B cell (primary cell): ENCODE data around the gene SERPINA9.
"Not testable (repeated sequence)": the region's sequence is repeated elsewhere in the genome, so short reads cannot be mapped to it uniquely, and the experiment has no call there.

ENCODE experiments used
- CTCF ChIP-seq: fragments of 200-600 bp; IDR thresholded peaks from one replicate; pipeline ENCODE4 v1.8.0; 2022; ENCODE audit warnings: antibody characterized with exemption, mild to moderate bottlenecking
- EZH2 ChIP-seq: IDR thresholded peaks from 2 replicates; pipeline ENCODE4 v1.6.1; 2012; ENCODE audit warnings: borderline replicate concordance, low read depth, mild to moderate bottlenecking, moderate library complexity, low read length; ENCODE audit not compliant: insufficient read depth, poor library complexity, severe bottlenecking

GRCh38 chr14:94482132-94483070 lies 6.4 kb upstream of the SERPINA9 start:
- TF ChIP-seq EZH2, CTCF: not testable (repeated sequence)
